ENCODE data around the gene TGM2.

GRCh38 chr20:38171675-38172043, 6.6 kb upstream of the TGM2 start:
- TF ChIP-seq CTCF (IDR thresholded peaks at IDR 0.05) (no peak), POLR2A (IDR thresholded peaks at IDR 0.05) (no peak)
